BLaER1 treated with 17β-estradiol and CSF1 and Interleukin-3, amounts not matched to agents 10 nM and 100 nM (cell line): ENCODE measurements around the gene STIL.
A peak's percentile ranks its signal among the peaks of the same experiment; 100 is the strongest.

Experiments
- H3K27ac ChIP-seq, 11 experiments: shearing (Covaris generic); formaldehyde crosslinking; 2 replicates each; pipeline ENCODE4 v1.8.1; 2022
- H3K27me3 ChIP-seq, 11 experiments: shearing (Covaris generic); formaldehyde crosslinking; 2 replicates each; pipeline ENCODE4 v1.8.1; 2022
- H3K36me3 ChIP-seq, 11 experiments: shearing (Covaris generic); formaldehyde crosslinking; 2 replicates each; pipeline ENCODE4 v1.8.1; 2022
- H3K4me1 ChIP-seq, 10 experiments: shearing (Covaris generic); formaldehyde crosslinking; 2 replicates each; pipeline ENCODE4 v1.8.1; 2022
- H3K4me2 ChIP-seq, 11 experiments: shearing (Covaris generic); formaldehyde crosslinking; 2 replicates each; pipeline ENCODE4 v1.8.1; 2022
- H3K4me3 ChIP-seq, 10 experiments: shearing (Covaris generic); formaldehyde crosslinking; 2 replicates each; pipeline ENCODE4 v1.8.1; 2022
- H3K9ac ChIP-seq, 11 experiments: shearing (Covaris generic); formaldehyde crosslinking; 2 replicates each; pipeline ENCODE4 v1.8.1; 2022
- H3K9me3 ChIP-seq, 11 experiments: shearing (Covaris generic); formaldehyde crosslinking; replicated peaks in 1 of 11; 2 replicates each; pipeline ENCODE4 v1.8.1; 2022
- H4K20me1 ChIP-seq, 11 experiments: shearing (Covaris generic); formaldehyde crosslinking; 2 replicates each; pipeline ENCODE4 v1.8.1; 2022
- Cebpa-rat ChIP-seq, 11 experiments: shearing (Covaris generic); IDR thresholded peaks; 2 replicates each; pipeline ENCODE4 v1.8.1; 2022

Gene STIL

GRCh38 chr1:47216278-47217059, 97.5 kb downstream of the STIL start:
- no peak for TF ChIP-seq Cebpa-rat (IDR thresholded peaks at IDR 0.05)
- Histone ChIP-seq H3K9ac (no peak overlapping the region), H3K27me3 (no peaks in the 10 kb centered on the region)

GRCh38 chr1:47215713-47216112, 98.2 kb downstream of the STIL start:
- H3K9ac ChIP-seq = no peak overlapping the region
- peak overlapping the region in 5 of 11 experiments; percentile 2 to 19 (median 18); a peak in 3 of 22 replicates for H3K4me2 ChIP-seq
- H3K27me3 ChIP-seq = no peaks in the 10 kb centered on the region

More at GRCh38 chr1:47216278-47217059, 97.5 kb downstream of the STIL start:
- no peaks in the 10 kb centered on the region for H4K20me1 ChIP-seq
- H3K9me3 ChIP-seq = no peaks in the 10 kb centered on the region
- H3K4me3 ChIP-seq = no peak overlapping the region
- H3K4me1 ChIP-seq = peaks cover 17 to 52% (median 34%) of the 10 kb centered on the region in 10 experiments
- no peaks in the 10 kb centered on the region for H3K36me3 ChIP-seq
- H3K4me2 ChIP-seq = no peak overlapping the region
- H3K27ac ChIP-seq = no peak overlapping the region

GRCh38 chr1:47214549-47214948, 99.4 kb downstream of the STIL start:
- H3K36me3 ChIP-seq = no peaks in the 10 kb centered on the region
- H3K9me3 ChIP-seq = no peaks in the 10 kb centered on the region
- no peaks in the 10 kb centered on the region for H3K27me3 ChIP-seq
- H3K9ac ChIP-seq = no peak overlapping the region
- no peaks in the 10 kb centered on the region for H4K20me1 ChIP-seq
- H3K4me2 ChIP-seq = peak overlapping the region; percentile 5 to 95 (median 36); a peak in 17 of 22 replicates
- H3K27ac ChIP-seq = peak overlapping the region in 5 of 11 experiments; percentile 44 to 90 (median 77); a peak in 9 of 22 replicates
- peaks cover 20 to 63% (median 42%) of the 10 kb centered on the region in 10 experiments for H3K4me1 ChIP-seq
- TF ChIP-seq Cebpa-rat (IDR thresholded peaks at IDR 0.05) = no peak
- no peak overlapping the region for H3K4me3 ChIP-seq

More at GRCh38 chr1:47215713-47216112, 98.2 kb downstream of the STIL start:
- H3K4me1 ChIP-seq = peaks cover 20 to 59% (median 40%) of the 10 kb centered on the region in 10 experiments
- no peaks in the 10 kb centered on the region for H3K9me3 ChIP-seq
- no peak overlapping the region for H3K4me3 ChIP-seq
- no peak overlapping the region for H3K27ac ChIP-seq
- TF ChIP-seq Cebpa-rat (IDR thresholded peaks at IDR 0.05) = no peak
- H3K36me3 ChIP-seq = no peaks in the 10 kb centered on the region
- no peaks in the 10 kb centered on the region for H4K20me1 ChIP-seq

GRCh38 chr1:47213230-47213963, 100.5 kb downstream of the STIL start:
- Histone ChIP-seq H3K36me3 (no peaks in the 10 kb centered on the region), H3K27ac (peak overlapping the region in 4 of 11 experiments; percentile 68 to 90 (median 82); a peak in 7 of 22 replicates), H4K20me1 (no peaks in the 10 kb centered on the region), H3K4me1 (peaks cover 20 to 63% (median 42%) of the 10 kb centered on the region in 10 experiments), H3K9ac (no peak overlapping the region), H3K27me3 (no peaks in the 10 kb centered on the region), H3K4me3 (no peak overlapping the region), H3K4me2 (peak overlapping the region in 5 of 11 experiments; percentile 87 to 95 (median 90); a peak in 9 of 22 replicates), H3K9me3 (no peaks in the 10 kb centered on the region)
- TF ChIP-seq Cebpa-rat (IDR thresholded peaks at IDR 0.05) = no peak

GRCh38 chr1:47212636-47213229, 101.2 kb downstream of the STIL start:
- Histone ChIP-seq H3K4me3 (peak overlapping the region in 1 of 10 experiments; percentile 33; a peak in 2 of 20 replicates), H3K27ac (peak overlapping the region in 8 of 11 experiments; percentile 73 to 90 (median 80); a peak in 16 of 22 replicates), H3K9ac (peak overlapping the region in 3 of 11 experiments; percentile 52 to 73 (median 64); a peak in 6 of 22 replicates), H3K9me3 (no peaks in the 10 kb centered on the region), H3K36me3 (no peaks in the 10 kb centered on the region), H4K20me1 (no peaks in the 10 kb centered on the region), H3K4me1 (peaks cover 20 to 70% (median 42%) of the 10 kb centered on the region in 10 experiments), H3K27me3 (no peaks in the 10 kb centered on the region), H3K4me2 (peak overlapping the region in 10 of 11 experiments; percentile 46 to 95 (median 86); a peak in 18 of 22 replicates)
- no peak for TF ChIP-seq Cebpa-rat (IDR thresholded peaks at IDR 0.05)

GRCh38 chr1:47211796-47212269, 102.1 kb downstream of the STIL start:
- H3K9me3 ChIP-seq = no peaks in the 10 kb centered on the region
- no peaks in the 10 kb centered on the region for H4K20me1 ChIP-seq
- H3K27me3 ChIP-seq = no peaks in the 10 kb centered on the region
- TF ChIP-seq Cebpa-rat (IDR thresholded peaks at IDR 0.05) = no peak
- H3K4me2 ChIP-seq = peak overlapping the region; percentile 46 to 95 (median 84)
- H3K36me3 ChIP-seq = no peaks in the 10 kb centered on the region
- peak overlapping the region in 4 of 10 experiments; percentile 27 to 57 (median 32); a peak in 7 of 20 replicates for H3K4me3 ChIP-seq
- peak overlapping the region in 9 of 11 experiments; percentile 28 to 73 (median 63); a peak in 13 of 22 replicates for H3K9ac ChIP-seq
- peak overlapping the region in 10 of 11 experiments; percentile 11 to 90 (median 77); a peak in 17 of 22 replicates for H3K27ac ChIP-seq
- peaks cover 20 to 71% (median 42%) of the 10 kb centered on the region in 10 experiments for H3K4me1 ChIP-seq

- Histone ChIP-seq H3K9me3 (no peaks in the 10 kb centered on the region), H3K4me1 (peaks cover 20 to 67% (median 42%) of the 10 kb centered on the region in 10 experiments), H3K4me2 (peak overlapping the region in 5 of 11 experiments; percentile 87 to 95 (median 90); a peak in 7 of 22 replicates), H3K36me3 (no peaks in the 10 kb centered on the region), H3K9ac (no peak overlapping the region), H4K20me1 (no peaks in the 10 kb centered on the region), H3K27ac (peak overlapping the region in 1 of 11 experiments; percentile 90; a peak in 1 of 22 replicates), H3K27me3 (no peaks in the 10 kb centered on the region), H3K4me3 (no peak overlapping the region)
- no peak for TF ChIP-seq Cebpa-rat (IDR thresholded peaks at IDR 0.05)
Measured at GRCh38 chr1:47210666-47211065, 103.3 kb downstream of the STIL start.

GRCh38 chr1:47209725-47210325, 104.1 kb downstream of the STIL start:
- no peak for TF ChIP-seq Cebpa-rat (IDR thresholded peaks at IDR 0.05)
- peak overlapping the region in 3 of 11 experiments; percentile 1 to 95 (median 94); a peak in 4 of 22 replicates for H3K4me2 ChIP-seq
- H3K36me3 ChIP-seq = no peaks in the 10 kb centered on the region
- no peak overlapping the region for H3K4me3 ChIP-seq
- peaks cover 16 to 59% (median 33%) of the 10 kb centered on the region in 10 experiments for H3K4me1 ChIP-seq
- H3K9me3 ChIP-seq = no peaks in the 10 kb centered on the region
- no peak overlapping the region for H3K27ac ChIP-seq
- no peaks in the 10 kb centered on the region for H4K20me1 ChIP-seq
- H3K9ac ChIP-seq = no peak overlapping the region
- H3K27me3 ChIP-seq = no peaks in the 10 kb centered on the region
